Stimulated activated CD8-positive, alpha-beta memory T cell treated with anti-CD3 and anti-CD28 coated beads, Interleukin-4, amount 100 ng/mL, for 24 hours (primary cell): ENCODE data around the gene DPEP2NB.
"Not testable (repeated sequence)": the region's sequence is repeated elsewhere in the genome, so short reads cannot be mapped to it uniquely, and the experiment has no call there.

Source experiments
- DNase-seq: peaks from one replicate; pipeline ENCODE4 v3.0.0-alpha.2; 2020; ENCODE audit warnings: low read depth

DPEP2NB gene

DNA sequence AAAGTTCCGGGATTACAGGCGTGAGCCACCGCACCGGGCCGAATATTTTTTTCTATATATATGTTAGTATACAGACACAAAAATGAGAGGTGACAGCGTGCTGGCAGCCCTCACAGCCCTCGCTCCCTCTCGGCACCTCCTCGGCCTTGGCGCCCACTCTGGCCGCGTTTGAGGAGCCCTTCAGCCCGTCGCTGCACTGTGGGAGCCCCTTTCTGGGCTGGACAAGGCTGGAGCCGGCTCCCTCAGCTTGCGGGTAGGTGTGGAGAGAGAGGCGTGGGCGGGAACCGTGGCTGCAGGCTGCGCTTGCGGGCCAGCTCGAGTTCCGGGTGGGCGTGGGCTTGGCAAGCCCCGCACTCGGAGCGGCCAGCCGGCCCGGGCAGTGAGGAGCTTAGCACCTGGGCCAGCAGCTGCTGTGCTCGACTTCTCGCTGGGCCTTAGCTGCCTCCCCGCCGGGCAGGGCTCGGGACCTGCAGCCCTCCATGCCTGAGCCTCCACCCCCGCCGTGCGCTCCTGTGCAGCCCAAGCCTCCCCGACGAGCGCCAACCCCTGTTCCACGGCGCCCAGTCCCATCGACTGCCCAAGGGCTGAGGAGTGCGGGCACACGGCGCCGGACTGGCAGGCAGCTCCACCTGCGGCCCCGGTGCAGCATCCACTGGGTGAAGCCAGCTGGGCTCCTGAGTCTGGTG, 33.6 kb downstream of the DPEP2NB start:
- DNase-seq: no peak

DNA sequence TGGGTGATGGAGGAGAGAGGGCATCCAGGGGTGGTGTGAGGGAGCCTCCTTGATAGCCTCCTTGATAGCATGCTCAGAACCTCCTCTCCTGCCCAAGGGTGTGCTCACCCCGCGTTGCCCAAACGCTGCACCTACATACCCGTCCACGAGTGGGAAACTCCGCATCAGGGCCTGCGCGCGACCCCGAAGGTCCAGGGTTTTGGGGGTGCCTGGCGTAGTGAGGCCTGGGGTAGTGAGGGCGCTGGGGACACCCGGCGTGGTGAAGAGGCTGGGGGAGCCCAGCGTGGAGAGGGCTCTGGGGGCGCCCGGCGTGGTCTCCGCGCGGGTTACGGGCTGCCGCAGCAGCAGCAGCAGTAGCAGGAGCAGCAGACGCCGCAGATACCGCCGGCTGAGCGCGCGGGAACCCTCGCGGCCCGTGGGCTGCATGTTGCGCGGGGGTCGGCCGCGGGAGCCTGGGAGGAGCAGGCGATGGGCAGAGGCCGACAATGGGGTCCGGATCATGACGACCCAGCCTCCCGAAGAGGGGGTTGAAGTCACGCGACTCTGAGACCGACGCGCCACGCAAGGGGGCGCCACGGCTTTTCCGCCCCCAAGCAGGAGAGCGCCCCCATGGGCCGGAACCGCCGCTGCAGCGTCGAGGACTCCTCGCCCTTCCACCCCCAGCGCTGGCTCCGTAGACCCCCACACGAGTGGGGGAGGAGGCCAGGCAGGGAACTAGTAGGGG, 35.6 kb downstream of the DPEP2NB start, which contains the start of gene DPEP3:
Gene DPEP3, minus strand, starts transcription at position 545 of the 724 bp plus-strand sequence. Its CDS starts 119 bp downstream, at position 426.
- no peak for DNase-seq

DNA sequence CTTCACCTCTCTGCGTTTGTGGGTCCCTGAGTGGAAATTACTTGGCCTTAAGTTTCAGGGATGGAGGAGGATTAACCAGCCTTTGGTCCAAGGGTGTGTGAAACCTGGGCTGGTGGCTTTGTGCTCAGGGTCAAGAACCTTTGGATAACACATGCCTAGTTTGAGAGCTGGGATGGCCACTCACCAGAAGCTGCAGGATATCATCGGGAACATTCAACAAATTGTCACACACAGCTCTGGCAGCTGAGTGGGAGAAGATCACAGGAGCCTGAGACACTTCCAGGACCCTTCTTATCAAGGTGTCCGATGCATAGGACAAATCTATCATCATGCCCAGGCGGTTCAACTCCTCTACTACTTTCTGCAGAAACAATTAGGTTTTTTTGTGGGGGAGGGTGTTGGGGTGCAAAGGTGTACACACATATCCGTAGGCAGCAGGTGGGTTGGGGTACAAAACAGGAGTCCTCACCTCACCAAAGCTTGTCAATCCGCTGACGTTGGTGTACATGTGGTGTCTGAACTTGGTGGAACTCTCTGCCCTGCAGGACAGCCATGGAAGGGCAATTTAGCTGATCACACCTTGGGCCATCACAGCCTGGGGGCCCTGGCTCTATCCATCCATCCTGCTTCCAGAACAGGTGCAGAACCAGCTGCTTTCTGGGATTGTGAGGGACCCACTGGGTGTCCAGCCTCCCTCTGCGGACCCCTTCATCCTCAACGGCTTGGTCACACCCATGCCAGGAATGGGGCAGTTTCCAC, 38.1 kb downstream of the DPEP2NB start:
- DNase-seq: no peak

DNA sequence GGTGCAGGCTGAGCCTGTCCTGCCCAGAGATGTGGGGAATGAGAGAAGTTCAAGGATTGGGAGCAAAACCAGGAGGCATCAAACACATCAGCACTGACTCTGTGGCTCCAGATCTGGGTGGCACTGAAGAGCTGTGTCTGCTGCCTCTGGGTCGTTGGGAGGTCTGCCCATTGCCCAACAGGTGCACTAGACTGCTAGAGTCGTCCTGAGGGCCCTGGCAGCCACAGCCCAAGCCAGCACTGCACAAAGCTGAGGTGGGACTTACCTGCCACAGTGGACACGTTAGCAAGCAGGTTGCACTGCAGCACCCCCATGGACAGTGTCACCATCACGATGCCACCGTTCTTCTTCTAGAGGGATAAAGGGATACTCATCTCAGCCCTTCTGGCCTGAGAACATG, 38.7 kb downstream of the DPEP2NB start:
- DNase-seq: no peak

DNA sequence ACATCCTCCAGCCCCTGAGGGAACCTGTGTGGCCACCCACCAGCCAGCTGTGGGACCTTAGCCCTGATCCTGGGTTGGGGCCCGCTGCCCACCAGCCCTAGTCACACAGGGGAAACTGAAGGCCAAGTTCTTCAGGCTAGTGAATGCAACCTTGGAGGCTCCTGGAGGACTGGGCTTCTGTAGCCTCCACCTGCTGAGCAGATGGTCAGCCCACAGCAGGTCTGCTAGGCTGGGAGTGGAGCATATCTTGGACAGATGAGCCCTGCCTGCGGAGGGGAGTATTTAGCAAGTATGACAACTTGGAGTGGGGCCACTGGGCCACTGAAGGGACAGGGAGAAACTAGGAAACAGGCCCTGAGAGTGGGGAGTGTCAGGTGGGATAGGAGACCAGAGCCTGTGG, 39.5 kb downstream of the DPEP2NB start:
- DNase-seq: no peak

DNA sequence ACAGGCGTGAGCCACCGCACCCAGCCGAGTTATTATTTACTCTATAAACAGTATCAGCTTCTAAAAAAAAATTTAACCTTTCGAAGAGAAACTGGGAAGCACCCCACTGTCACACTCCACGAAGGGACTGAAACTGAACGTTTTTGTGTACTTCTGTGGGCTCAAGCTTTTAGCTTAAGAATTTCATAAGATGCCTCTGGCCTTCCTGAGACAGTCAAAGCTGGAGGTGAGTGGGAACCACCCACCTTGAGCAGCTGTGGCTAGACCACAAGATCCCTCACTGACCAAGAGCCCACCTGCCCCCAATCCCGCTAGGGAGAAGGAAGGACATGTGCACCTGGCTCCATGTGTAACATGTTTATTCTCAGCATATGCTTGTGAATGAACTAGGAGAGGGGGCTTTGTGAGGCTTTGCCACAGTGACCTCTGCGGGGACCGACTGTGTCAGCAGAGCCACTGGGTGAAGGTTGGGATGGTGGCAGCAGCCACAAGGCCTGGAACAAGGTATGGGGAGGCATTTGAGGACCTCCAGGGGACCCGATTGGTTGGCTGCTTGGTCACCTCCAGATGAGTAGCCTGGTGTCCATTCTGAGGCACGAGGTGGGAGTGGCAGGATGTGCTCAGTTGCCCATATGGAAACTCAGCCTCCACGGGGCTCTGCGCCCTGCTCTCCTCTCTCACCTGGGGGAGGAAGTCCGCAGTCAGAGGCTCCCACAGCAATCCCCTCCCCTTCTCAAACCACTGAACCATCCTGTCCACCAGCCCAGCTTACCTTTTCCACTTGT, 40.2 kb downstream of the DPEP2NB start:
- DNase-seq: no peak

DNA sequence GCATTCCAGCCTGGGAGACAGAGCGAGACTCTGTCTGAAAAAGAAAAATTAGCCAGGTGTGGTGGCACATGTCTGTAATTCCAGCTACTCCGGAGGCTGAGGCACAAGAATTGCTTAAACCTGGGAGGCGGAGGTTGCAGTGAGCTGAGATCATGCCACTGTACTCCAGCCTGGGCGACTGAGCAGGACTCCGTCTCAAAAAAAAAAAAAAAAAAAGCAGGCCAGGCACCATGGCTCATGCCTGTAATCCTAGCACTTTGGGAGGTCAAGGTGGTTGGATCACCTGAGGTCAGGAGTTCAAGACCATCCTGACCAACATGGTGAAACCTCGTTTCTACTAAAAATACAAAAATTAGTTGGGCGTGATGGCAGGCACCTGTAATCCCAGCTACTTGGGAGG, 43.4 kb downstream of the DPEP2NB start:
- DNase-seq: not testable (repeated sequence)

DNA sequence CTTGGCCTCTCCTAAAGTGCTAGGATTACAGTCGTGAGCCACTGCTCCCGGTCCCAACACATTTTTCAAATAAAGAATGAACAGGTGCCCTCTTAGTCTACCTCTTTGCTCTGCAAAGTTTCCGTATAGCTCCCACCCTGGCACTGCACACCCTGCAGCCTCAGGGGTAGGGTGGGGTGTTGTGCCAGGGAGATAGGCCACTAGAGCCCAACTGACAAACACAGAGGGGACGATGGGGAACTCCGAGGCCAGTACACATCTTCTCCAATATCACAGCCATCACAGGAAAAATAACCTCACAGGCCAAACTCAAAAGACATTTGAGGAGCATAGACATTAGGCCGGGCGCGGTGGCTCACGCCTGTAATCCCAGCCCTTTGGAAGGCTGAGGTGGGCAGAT, 44.6 kb downstream of the DPEP2NB start:
- DNase-seq: no peak

DNA sequence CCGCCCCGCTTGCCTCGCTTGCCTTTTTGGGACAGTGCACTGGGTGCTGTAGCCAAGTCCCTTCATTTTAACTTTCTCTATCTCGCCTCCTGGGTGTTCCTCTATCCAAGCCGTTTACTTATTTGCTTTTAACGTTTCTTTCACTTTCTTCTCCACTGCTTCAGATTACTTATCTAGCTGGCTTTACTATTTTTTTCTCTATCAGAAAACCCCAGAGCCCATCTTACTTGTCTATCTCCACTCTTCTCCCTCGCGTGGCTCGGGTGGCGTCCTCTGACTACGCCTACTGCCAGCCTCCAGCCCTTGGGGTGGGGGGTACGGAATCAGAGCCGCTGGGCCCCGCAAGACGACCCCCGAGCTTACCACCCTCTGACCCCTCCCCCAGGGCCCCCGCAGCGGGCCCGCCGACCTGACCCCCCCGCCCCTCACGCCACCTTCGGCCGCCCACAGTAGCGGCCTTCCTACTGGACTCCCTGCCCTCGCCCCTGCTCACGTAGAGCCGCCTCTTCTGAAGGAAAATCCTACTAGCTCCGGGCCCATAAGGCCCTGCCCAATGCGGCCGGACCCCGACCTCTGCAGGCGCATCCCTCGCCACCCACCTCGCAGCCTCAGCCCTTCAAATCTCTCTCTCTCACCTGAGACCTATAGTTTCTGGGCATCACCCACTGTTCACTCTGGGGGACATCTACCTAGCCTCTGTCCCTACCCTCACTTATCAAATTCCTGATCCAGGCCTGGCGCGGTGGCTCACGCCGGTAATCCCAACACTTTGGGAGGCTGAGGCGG, 46.3 kb downstream of the DPEP2NB start:
- DNase-seq: no peak

DNA sequence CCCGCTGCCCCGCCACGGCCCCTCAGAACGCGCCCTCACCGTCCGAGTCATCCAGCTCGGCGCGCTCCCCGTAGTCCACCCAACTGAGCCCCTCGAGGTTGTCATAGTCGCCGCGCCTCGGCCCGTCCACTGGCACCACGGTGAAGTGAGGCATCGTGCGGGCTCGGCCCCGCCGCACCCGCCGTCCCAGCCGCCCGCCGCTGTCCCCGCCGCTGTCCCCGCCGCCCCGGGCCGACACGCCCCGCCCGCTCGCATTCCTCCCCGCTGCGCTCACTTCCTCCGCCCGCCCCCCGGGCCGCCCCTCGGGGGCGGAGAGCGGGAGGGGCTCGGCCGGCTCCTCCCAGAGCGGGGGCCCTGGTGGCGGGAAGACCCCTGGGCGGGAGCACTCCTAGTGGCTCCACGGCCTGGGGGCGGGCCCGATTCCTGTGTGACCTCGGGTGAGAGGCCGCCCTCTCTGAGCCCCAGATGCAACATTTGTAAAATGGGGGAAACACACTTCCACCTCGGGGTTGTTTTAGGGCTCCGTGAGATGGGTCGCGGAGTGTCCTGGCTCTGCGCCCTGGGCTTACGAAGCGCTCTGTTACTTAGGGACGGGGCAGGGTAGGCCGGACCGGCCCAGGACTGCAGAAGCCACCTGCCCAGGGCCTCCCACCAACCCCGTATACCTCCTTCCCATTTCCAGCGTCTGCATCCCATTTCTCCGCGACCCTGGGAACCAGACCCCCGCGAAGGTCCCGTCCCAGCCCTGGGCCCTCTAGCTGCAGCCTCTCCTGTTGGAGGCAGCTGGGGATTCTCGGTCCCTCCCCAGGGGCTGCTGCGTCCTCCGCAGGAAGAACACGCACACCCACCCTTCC, 47.1 kb downstream of the DPEP2NB start, which contains the start of gene SLC12A4:
Gene SLC12A4, minus strand, starts transcription at position 238 of the 854 bp plus-strand sequence. Its CDS starts 84 bp downstream, at position 154.
- peak; percentile 84 for DNase-seq

DNA sequence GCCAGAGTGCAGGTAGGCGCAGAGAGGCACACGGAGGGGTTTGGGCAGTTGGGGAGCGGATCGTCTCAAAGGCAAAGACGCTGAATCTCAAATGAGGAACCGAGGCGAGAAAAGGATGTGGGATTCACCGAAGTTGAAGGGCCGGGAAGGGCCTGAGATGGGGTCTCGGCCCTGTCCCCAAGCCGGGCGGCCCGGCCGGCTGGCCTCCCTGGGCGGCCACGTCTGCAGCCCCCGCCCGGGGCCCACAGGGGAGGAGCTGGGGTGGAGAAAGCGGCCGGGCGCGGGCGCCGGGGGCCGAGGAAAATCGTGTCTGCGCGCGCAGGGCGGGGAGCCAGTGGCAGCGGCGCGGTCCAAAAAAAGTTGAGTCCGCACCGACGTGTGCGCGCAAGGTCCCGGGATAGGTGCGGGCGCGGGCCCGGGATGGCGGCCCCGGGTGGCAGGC, 47.7 kb downstream of the DPEP2NB start:
- peak; percentile 24 for DNase-seq

DNA sequence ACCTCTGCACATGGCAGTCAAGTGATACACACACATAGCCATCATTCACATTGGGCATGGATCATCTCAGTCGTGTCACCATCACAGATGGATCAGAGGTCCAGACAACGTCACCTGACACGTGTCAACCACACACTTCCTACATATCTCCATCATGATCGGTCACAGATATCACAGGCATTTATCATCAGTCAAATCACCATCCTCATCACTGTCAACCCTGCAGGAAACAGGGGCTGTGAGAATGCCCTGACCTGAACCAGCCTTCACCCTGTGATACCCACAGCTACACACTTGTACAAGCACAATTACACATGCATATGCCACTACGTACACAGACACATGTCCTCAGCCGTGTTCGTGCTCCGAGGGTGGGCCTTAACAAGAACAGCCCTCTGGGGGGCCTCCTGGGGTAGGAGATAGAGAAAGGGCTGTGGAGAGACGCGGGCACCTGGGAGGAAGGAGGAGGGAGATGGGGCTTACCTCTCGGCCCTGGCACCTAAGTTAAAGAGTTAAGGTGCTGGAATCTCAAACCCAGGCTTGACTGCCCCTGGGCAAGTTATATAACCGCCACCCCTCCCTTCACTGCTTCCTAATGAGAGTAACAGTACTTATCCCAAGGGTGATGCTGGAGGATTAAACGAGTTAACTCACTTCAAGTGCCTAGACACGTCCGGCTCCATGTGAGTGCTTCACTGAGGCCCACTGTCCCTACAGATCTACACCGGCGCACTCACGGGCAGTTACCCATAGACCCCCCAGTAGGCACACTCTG, 48.3 kb downstream of the DPEP2NB start:
- no peak for DNase-seq

DNA sequence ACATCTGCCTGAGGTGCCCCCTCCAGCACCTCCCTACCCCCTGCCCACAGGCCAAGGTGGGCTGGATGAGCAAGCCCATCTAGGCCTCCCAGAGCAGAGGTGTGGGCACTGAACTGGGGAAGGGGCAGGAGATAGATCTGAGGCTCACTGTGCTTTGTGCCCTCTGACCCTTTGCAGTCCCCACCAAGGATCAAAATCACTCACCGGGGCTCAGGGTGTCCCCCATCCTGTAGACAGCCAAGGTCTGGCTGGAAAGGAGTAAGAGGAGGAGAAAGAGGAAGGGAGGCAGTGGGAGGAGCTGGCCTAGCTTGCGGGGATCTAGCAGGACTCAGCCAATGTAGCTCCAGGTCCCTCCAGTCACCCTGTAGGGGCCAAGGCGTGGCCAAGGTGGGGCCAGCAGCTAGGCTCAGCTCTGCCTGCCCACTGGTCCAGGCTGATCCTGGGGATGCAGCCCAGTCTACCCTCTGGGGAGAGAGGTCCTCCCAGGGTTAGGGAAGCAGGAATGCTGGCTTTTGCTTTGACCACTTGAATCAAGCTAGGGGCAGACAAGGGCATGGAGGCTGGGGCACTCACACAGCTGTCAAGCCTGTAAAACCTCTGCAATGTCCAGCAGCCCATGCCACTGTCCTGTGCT, 49.0 kb downstream of the DPEP2NB start:
- no peak for DNase-seq

DNA sequence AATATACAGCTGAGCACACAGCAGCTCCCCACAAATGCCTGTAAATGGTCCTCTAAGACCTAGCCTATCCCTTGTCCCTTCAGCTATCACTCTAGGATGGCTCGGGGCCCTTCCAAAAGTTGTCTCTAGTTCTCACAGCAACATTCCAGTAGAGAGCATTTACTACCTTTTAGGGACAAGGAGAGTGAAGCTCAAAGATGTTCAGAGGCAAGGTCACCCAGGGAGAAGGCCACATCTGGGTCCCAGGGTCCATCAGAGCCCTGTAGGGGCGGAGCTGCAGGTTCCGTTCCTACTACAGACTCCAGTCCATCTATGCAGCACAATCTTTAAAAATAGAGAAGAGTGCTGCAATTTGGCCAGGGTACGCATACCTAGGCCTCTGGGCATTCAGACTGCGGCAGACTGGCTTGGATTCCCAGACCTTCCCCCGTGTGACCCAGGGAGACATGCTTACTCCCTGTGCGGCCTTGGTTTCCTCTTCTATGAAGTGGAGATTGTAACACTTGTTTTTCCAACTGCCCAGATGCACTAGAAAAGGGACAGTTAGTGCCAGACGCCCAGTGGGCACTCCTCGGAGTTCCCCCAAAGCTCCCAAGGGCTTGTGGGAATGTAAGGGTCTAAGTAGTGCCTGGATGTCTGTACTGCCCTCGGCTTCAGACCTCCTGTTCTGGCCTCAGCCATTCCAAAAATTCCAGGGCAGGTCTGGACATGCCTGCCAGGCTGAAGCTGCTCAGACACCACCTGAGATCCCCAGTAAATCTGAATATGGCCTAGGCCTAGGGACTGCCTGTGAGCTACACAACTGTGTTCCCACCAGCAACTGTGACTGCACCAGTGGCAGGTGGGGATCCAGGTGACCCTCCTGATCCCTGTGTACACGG, 49.8 kb downstream of the DPEP2NB start:
- DNase-seq: no peak

DNA sequence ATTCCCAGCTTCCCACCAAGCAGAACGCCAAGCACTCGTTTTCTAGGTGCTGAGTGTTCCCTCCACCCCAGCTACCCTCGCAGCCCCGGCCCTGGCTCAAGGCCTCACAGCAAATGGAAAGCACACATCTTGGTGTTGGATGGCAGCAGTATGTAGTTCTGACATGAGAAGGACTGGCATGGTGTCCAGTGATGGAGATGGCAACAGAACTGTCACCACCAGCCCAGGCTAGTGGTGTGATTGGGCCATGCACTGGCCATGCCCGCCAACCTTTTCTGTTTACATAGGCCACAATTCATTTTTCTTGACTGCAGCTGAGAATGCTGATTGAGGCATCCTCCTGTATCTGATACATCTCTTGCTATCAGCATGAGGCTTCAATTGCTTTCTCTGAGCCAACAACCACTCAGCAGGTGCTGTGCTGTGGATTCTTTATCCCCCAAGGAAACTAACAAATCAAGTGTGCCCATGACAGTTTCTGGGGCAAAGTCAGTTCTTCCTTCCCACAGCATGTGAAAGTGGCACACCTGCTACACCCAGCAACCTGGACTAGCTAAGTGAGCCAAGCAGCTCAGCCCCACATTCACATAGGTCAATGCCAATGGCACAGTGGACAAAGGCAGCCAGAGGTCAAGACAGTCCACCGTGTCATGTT, 51.1 kb downstream of the DPEP2NB start:
- no peak for DNase-seq

DNA sequence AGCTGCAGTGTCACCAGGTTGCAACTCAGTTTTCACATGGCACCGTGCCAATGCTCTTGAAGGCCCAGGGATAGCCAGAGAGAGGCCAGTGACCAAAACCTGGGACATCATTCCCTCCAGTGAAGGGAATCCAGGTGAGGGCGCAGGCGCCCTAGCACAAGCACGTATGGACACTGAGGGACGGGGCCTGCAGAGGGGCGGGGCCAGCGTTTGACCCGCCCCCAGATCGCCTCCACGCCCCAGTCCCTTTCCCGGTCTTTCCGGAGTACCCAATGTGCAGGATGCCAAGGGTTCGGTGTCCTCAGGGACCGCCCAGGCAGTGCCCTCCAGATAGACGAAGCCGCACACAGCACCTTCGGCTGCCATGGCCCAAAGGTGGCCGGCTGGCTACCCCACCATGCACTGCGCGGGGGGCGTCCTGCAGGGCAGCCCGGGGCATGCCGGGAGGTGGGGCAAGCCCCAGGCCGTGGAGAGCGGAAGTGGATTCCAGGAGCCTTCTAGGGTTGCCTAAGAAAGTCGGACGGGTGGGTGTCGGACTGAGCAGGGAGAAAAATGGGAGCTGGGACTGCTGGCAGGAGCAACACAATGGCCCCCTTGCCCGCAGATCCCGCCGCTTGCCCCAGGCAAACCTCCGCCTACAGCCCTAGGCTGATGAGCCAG, 51.9 kb downstream of the DPEP2NB start:
- no peak for DNase-seq
